Aortic smooth muscle cell (primary cell): ENCODE measurements around the gene NKD1. TPM values are rescaled to one million over a fixed set of nuclear protein-coding genes. Genes with fewer than 3 reads are reported as not detected.

ENCODE experiments used
- total RNA-seq: library from RNA; depleted of rRNA; stranded (reverse); fragments of >200 nt; gene quantifications from 2 replicates; pipeline ENCODE4 v1.2.3, GENCODE V29; 2014

The NKD1 gene
- 0.53 and 0.62 TPM in 2 replicates for total RNA-seq

GRCh38 chr16:50548125-50548908 is at the start of gene NKD1:
Gene NKD1, plus strand, starts transcription at chr16:50548396. Its CDS starts 158 bp downstream, at chr16:50548554.

GRCh38 chr16:50681021-50681885 is 133.1 kb downstream of the NKD1 start, which contains the start of gene SNX20:
Gene SNX20, minus strand, starts transcription at chr16:50681312. Its CDS starts 3,786 bp downstream, at chr16:50677526.

GRCh38 chr16:50692999-50693781 is 145.0 kb downstream of the NKD1 start, which contains the start of gene NOD2:
Gene NOD2, plus strand, starts transcription at chr16:50693606. Its CDS starts 5,890 bp downstream, at chr16:50699496.

Other genes starting within 250 kb of the NKD1 start
- gene BRD7, start 179.4 kb upstream of the NKD1 start, total RNA-seq: 45.9 and 50.6 TPM in 2 replicates
- not detected in 2 replicates for gene SNX20, start 132.9 kb downstream of the NKD1 start, total RNA-seq
- under 0.01 and 0.06 TPM in 2 replicates for gene NOD2, start 145.2 kb downstream of the NKD1 start, total RNA-seq
- gene CYLD, start 193.7 kb downstream of the NKD1 start, total RNA-seq: 60.6 and 62.6 TPM in 2 replicates